HepG2 (cell line): Measurements from ENCODE around the gene EIF5A. TPM values are rescaled to one million over a fixed set of nuclear protein-coding genes. Genes with fewer than 3 reads are reported as not detected.

Experiments used
- HNRNPL ChIP-seq: fragments of 200-400 bp; formaldehyde crosslinking; IDR thresholded peaks from 2 replicates; pipeline ENCODE4 v1.6.1; 2017; ENCODE audit warnings: mild to moderate bottlenecking, low read depth, low read length
- POLR2AphosphoS5 ChIP-seq: IDR thresholded peaks from 2 replicates; pipeline ENCODE4 v1.6.1; 2012; ENCODE audit warnings: low read depth, low read length
- ZKSCAN5 ChIP-seq: sonication (generic); formaldehyde crosslinking; IDR thresholded peaks from 2 replicates; pipeline ENCODE4 v1.5.1; 2020; ENCODE audit warnings: mild to moderate bottlenecking, missing genetic modification reagents
- ZNF230 ChIP-seq: sonication (generic); formaldehyde crosslinking; IDR thresholded peaks from 2 replicates; pipeline ENCODE4 v1.4.0; 2020; ENCODE audit warnings: mild to moderate bottlenecking, missing genetic modification reagents
- polyA plus RNA-seq, 8 experiments: library from polyadenylated mRNA; depleted of rRNA in 3 of 8; stranded (reverse) in 7 of 8; unstranded in 1 of 8; fragments of >200 nt; fragmentation: Illumina TruSeq in 4 of 8; extraction: Trizol in 4 of 8; gene quantifications; 2 replicates each; pipeline versions ENCODE4 v1.2.1 to v1.2.3, GENCODE V29; 2011 to 2016; ENCODE audit warnings: low read depth in 4 of 8, missing spikeins in 1 of 8, mixed read lengths in 1 of 8; ENCODE audit not compliant: insufficient read depth in 1 of 8
- total RNA-seq, 5 experiments: library from RNA; depleted of rRNA; stranded (reverse); fragments of >200 nt; fragmentation: Illumina TruSeq; extraction: Trizol; gene quantifications; 2 replicates each; pipeline ENCODE4 v1.2.3, GENCODE V29; 2016; ENCODE audit warnings: low read depth in 1 of 5
- TF ChIP-seq, protein P1 (sequence below): IDR thresholded peaks from 2 replicates; pipeline ENCODE4 v1.6.1; 2016; ENCODE audit warnings: missing genetic modification reagents, missing compliant biosample characterization
- TF ChIP-seq, protein P2 (sequence below): sonication (generic); formaldehyde crosslinking; IDR thresholded peaks from 2 replicates; pipeline ENCODE4 v1.5.1; 2020; ENCODE audit warnings: mild to moderate bottlenecking, missing genetic modification reagents, moderate library complexity
- TF ChIP-seq, protein P3 (sequence below): sonication (generic); formaldehyde crosslinking; IDR thresholded peaks from 2 replicates; pipeline ENCODE4 v1.4.0; 2020; ENCODE audit warnings: missing genetic modification reagents, low read depth, mild to moderate bottlenecking, borderline replicate concordance
- TF ChIP-seq, protein P4 (sequence below): sonication (generic); formaldehyde crosslinking; conservative IDR thresholded peaks from 2 replicates; pipeline ENCODE4 v1.8.0; 2022; ENCODE audit warnings: mild to moderate bottlenecking, moderate library complexity, missing genetic modification reagents

The EIF5A gene
- total and polyA plus RNA-seq, 2 of the 13 experiments (the other 11 are each of a cell fraction or from before 2014, with no cell fraction given) = 319 to 337 TPM

DNA sequence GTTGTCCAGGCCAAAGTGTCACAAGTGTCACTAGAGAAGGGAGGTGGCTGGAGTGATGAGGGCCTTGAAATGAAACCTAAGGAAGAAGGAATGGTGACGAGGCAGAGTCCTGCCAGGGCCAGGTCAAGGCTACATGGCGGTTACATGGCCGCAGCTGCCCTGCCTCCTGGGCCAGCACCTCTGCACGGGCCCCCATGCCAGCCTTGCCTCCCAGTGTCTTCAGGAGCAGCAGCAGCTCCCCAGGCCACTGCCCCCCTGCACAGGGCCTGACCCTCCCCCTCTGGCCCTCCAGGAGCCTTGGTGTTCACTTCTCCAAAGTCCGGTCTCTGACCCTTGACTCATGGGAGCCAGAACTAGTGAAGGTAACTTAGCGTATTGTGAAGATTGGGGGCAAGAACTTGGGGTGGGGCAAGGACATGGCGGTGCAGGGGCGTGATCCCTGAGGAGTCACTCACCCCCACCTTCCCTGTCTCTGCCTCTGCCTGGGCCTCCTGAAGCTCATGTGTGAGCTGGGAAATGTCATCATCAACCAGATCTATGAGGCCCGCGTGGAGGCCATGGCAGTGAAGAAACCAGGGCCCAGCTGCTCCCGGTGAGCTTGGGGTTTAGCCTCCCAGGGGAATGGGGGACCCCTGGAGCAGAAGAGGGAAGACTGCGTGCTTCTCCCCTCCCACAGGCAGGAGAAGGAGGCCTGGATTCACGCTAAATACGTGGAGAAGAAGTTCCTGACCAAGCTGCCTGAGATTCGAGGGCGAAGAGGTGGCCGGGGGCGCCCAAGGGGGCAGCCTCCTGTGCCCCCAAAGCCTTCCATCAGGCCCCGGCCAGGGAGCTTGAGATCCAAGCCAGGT is 40.4 kb downstream of the EIF5A start (continued):
- TF ChIP-seq ZNF230 (CRISPR knock-in tag) (0 out of 2 replicates have a peak, but pooled peaks have one; percentile 39), POLR2AphosphoS5 (no peak), HNRNPL (no peak), ZKSCAN5 (CRISPR knock-in tag) (no peak)
- TF ChIP-seq, protein P1, sequence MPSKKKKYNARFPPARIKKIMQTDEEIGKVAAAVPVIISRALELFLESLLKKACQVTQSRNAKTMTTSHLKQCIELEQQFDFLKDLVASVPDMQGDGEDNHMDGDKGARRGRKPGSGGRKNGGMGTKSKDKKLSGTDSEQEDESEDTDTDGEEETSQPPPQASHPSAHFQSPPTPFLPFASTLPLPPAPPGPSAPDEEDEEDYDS = no peak
- TF ChIP-seq, protein P2, sequence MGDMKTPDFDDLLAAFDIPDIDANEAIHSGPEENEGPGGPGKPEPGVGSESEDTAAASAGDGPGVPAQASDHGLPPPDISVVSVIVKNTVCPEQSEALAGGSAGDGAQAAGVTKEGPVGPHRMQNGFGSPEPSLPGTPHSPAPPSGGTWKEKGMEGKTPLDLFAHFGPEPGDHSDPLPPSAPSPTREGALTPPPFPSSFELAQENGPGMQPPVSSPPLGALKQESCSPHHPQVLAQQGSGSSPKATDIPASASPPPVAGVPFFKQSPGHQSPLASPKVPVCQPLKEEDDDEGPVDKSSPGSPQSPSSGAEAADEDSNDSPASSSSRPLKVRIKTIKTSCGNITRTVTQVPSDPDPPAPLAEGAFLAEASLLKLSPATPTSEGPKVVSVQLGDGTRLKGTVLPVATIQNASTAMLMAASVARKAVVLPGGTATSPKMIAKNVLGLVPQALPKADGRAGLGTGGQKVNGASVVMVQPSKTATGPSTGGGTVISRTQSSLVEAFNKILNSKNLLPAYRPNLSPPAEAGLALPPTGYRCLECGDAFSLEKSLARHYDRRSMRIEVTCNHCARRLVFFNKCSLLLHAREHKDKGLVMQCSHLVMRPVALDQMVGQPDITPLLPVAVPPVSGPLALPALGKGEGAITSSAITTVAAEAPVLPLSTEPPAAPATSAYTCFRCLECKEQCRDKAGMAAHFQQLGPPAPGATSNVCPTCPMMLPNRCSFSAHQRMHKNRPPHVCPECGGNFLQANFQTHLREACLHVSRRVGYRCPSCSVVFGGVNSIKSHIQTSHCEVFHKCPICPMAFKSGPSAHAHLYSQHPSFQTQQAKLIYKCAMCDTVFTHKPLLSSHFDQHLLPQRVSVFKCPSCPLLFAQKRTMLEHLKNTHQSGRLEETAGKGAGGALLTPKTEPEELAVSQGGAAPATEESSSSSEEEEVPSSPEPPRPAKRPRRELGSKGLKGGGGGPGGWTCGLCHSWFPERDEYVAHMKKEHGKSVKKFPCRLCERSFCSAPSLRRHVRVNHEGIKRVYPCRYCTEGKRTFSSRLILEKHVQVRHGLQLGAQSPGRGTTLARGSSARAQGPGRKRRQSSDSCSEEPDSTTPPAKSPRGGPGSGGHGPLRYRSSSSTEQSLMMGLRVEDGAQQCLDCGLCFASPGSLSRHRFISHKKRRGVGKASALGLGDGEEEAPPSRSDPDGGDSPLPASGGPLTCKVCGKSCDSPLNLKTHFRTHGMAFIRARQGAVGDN (CRISPR knock-in tag) = 0 out of 2 replicates have a peak, but pooled peaks have one; percentile 7
- TF ChIP-seq, protein P3, sequence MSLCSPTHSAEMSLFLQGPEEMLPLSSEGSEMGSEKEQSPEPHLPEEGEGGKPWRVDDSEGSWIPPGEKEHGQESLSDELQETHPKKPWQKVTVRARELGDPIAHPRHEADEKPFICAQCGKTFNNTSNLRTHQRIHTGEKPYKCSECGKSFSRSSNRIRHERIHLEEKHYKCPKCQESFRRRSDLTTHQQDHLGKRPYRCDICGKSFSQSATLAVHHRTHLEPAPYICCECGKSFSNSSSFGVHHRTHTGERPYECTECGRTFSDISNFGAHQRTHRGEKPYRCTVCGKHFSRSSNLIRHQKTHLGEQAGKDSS (CRISPR knock-in tag) = 0 out of 2 replicates have a peak, but pooled peaks have one; percentile 23
- TF ChIP-seq, protein P4, sequence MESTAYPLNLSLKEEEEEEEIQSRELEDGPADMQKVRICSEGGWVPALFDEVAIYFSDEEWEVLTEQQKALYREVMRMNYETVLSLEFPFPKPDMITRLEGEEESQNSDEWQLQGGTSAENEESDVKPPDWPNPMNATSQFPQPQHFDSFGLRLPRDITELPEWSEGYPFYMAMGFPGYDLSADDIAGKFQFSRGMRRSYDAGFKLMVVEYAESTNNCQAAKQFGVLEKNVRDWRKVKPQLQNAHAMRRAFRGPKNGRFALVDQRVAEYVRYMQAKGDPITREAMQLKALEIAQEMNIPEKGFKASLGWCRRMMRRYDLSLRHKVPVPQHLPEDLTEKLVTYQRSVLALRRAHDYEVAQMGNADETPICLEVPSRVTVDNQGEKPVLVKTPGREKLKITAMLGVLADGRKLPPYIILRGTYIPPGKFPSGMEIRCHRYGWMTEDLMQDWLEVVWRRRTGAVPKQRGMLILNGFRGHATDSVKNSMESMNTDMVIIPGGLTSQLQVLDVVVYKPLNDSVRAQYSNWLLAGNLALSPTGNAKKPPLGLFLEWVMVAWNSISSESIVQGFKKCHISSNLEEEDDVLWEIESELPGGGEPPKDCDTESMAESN (CRISPR knock-in tag) = no peak
